SU-DHL-6 (cell line): ENCODE measurements around the gene NUP98.

Source experiments
- H2AFZ ChIP-seq: fragments of 200-600 bp; sonication (generic); 2 replicates; pipeline ENCODE4 v1.6.1; 2014; ENCODE audit warnings: low read depth, mild to moderate bottlenecking, moderate library complexity, mixed read lengths, antibody characterized with exemption, low read length; ENCODE audit not compliant: severe bottlenecking
- H3F3A ChIP-seq: fragments of 200-600 bp; shearing (Covaris generic); 2 replicates; pipeline ENCODE4 v1.6.0; 2016; ENCODE audit warnings: antibody characterized with exemption, mild to moderate bottlenecking; ENCODE audit not compliant: insufficient read depth
- H3K27ac ChIP-seq: fragments of 200-600 bp; sonication (generic); 2 replicates; pipeline ENCODE4 v1.5.1; 2016; ENCODE audit warnings: low read depth, mild to moderate bottlenecking, low read length, moderate library complexity, mixed read lengths
- H3K27me3 ChIP-seq: fragments of 200-600 bp; sonication (generic), shearing (Covaris generic); 2 replicates; pipeline ENCODE4 v1.6.0; 2014; ENCODE audit warnings: mild to moderate bottlenecking, low read length
- H3K36me3 ChIP-seq: fragments of 200-600 bp; sonication (generic); 2 replicates; pipeline ENCODE4 v1.6.1; 2014; ENCODE audit warnings: mild to moderate bottlenecking, low read length, mixed read lengths
- H3K4me2 ChIP-seq: fragments of 300-600, 200-600 bp; shearing (Covaris generic), sonication (generic); 2 replicates; pipeline ENCODE4 v1.6.0; 2014; ENCODE audit warnings: low read length, low read depth, mild to moderate bottlenecking; ENCODE audit not compliant: poor library complexity, severe bottlenecking
- H3K4me3 ChIP-seq: fragments of 200-600 bp; sonication (generic); 2 replicates; pipeline ENCODE4 v1.5.1; 2014; ENCODE audit warnings: antibody characterized with exemption, low read length, mild to moderate bottlenecking, mixed read lengths; ENCODE audit not compliant: insufficient read depth, poor library complexity, severe bottlenecking
- H3K79me2 ChIP-seq: fragments of 200-600 bp; sonication (generic); 2 replicates; pipeline ENCODE4 v1.6.1; 2014; ENCODE audit warnings: mild to moderate bottlenecking, low read length, moderate library complexity; ENCODE audit not compliant: insufficient read depth
- H3K9ac ChIP-seq: fragments of 200-600 bp; sonication (generic); 2 replicates; pipeline ENCODE4 v1.7.0; 2014; ENCODE audit warnings: mild to moderate bottlenecking, low read length
- H3K9me2 ChIP-seq: fragments of 200-600 bp; sonication (generic); replicated peaks from 2 replicates; pipeline ENCODE4 v1.6.1; 2014; ENCODE audit warnings: low read length; ENCODE audit not compliant: insufficient read depth
- H3K9me3 ChIP-seq: fragments of 200-600 bp; sonication (generic); 2 replicates; pipeline ENCODE4 v1.6.1; 2014; ENCODE audit warnings: low read length, mixed read lengths; ENCODE audit not compliant: insufficient read depth
- H4K20me1 ChIP-seq: fragments of 200-600 bp; sonication (generic); 2 replicates; pipeline ENCODE4 v1.6.1; 2014; ENCODE audit warnings: low read depth, mild to moderate bottlenecking, antibody characterized with exemption, low read length, moderate library complexity, mixed read lengths
- CTCF ChIP-seq: fragments of 200-600 bp; sonication (generic); IDR thresholded peaks from one replicate; pipeline ENCODE4 v1.5.1; 2017; ENCODE audit warnings: antibody characterized with exemption, mild to moderate bottlenecking, low read length, moderate library complexity; ENCODE audit not compliant: insufficient read depth, poor library complexity, severe bottlenecking
- EZH2phosphoT487 ChIP-seq: fragments of 200-600 bp; sonication (generic), shearing (Covaris generic); conservative IDR thresholded peaks from 2 replicates; pipeline ENCODE4 v1.6.1; 2018; ENCODE audit warnings: mild to moderate bottlenecking, antibody characterized with exemption, low read length, moderate library complexity, mixed read lengths

NUP98 gene

GRCh38 chr11:3736816-3737215 is 60.5 kb downstream of the NUP98 start:
- Histone ChIP-seq H2AFZ (no peak overlapping the region), H3K9me2 (no peaks in the 10 kb centered on the region), H4K20me1 (0 out of 2 replicates have a peak, but pooled peaks cover 5% of the 10 kb centered on the region), H3K9me3 (no peaks in the 10 kb centered on the region), H3K9ac (no peak overlapping the region), H3K27me3 (no peaks in the 10 kb centered on the region), H3K79me2 (peaks cover 5% of the 10 kb centered on the region; the same call in 1 of the 2 replicates), H3K36me3 (peaks cover 83% of the 10 kb centered on the region), H3K4me2 (no peak overlapping the region), H3F3A (0 out of 2 replicates have a peak, but pooled peaks cover 5% of the 10 kb centered on the region), H3K4me3 (no peak overlapping the region), H3K27ac (no peak overlapping the region)
- no peak for TF ChIP-seq EZH2phosphoT487
- no peak for TF ChIP-seq CTCF

- no peaks in the 10 kb centered on the region for H3K27me3 ChIP-seq
- H2AFZ ChIP-seq = no peak overlapping the region
- no peak overlapping the region for H3K4me2 ChIP-seq
- no peaks in the 10 kb centered on the region for H3K9me2 ChIP-seq
- H3K9me3 ChIP-seq = no peaks in the 10 kb centered on the region
- no peak overlapping the region for H3K9ac ChIP-seq
- peaks cover 5% of the 10 kb centered on the region; the same call in 1 of the 2 replicates for H3K79me2 ChIP-seq
- peaks cover 87% of the 10 kb centered on the region for H3K36me3 ChIP-seq
- H3F3A ChIP-seq = 0 out of 2 replicates have a peak, but pooled peaks cover 5% of the 10 kb centered on the region
- H3K27ac ChIP-seq = no peak overlapping the region
- TF ChIP-seq EZH2phosphoT487 (no peak), CTCF (no peak)
- 0 out of 2 replicates have a peak, but pooled peaks cover 5% of the 10 kb centered on the region for H4K20me1 ChIP-seq
- no peak overlapping the region for H3K4me3 ChIP-seq
Observed at GRCh38 chr11:3735827-3736226, 61.5 kb downstream of the NUP98 start.

- Histone ChIP-seq H3K9me3 (no peaks in the 10 kb centered on the region), H2AFZ (no peak overlapping the region), H3K27me3 (no peaks in the 10 kb centered on the region), H3K4me2 (no peak overlapping the region), H4K20me1 (0 out of 2 replicates have a peak, but pooled peaks cover 5% of the 10 kb centered on the region), H3K36me3 (peaks cover 78% of the 10 kb centered on the region), H3K27ac (no peak overlapping the region), H3K9me2 (no peaks in the 10 kb centered on the region), H3K4me3 (no peak overlapping the region), H3K79me2 (no peaks in the 10 kb centered on the region), H3F3A (0 out of 2 replicates have a peak, but pooled peaks cover 5% of the 10 kb centered on the region), H3K9ac (no peak overlapping the region)
- TF ChIP-seq CTCF = no peak
- no peak for TF ChIP-seq EZH2phosphoT487
Observed at GRCh38 chr11:3732671-3733436, 64.5 kb downstream of the NUP98 start.
